ENCODE measurements around the gene COMP.

Gene COMP

DNA sequence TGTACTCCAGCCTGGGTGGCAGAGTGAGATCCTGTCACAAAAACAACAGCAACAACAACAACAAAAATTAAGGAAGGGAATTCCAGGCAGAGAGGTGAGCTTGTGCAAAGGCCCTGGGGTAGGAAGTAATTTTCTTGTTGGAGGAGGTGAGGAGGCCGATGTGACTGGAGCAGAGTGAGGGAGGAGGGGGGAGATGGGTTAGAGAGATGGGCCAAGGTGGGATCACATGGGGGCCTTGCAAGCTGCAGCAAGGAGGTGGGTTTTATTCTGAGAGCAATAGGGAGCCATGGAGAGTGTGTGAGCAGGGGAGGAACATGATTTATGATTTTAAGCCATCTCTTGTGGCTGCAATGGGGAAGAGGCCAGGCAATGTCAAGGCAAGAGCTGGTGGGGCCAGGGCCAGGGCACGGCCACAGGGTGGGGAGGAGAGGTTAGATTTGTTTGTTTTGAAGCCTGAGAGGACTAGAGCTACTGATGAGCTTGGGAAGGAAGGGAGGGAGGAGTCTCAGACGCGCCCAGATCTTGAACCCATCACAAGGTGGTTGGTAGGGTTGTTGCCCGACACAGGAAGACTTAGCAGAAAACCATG is 12.5 kb upstream of the COMP start:
- no peak for DNase-seq

DNA sequence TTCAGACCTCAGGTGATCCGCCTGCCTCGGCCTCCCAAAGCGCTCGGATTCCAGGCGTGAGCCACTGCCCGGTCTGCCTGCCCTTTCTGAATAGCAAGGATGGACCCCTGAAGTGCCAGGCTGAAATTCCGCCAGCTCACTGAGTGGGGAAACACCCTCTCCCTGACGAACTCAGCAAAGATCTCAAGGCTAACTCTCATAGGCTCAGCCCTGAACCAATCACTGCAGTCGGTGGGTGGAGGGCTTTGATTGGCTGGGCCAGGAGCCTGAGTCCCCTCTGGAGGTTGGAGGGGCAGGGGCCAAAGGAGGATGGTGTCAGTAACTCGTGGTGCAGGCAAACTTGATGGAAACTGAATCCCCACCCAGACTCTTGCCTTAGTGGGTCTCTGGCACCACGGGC is 11.2 kb upstream of the COMP start:
- DNase-seq = no peak

- DNase-seq = no peak
Observed at GRCh38 chr19:18800636-18801035, 9.5 kb upstream of the COMP start.

GRCh38 chr19:18800079-18800478 is 9.0 kb upstream of the COMP start:
- DNase-seq = no peak

DNA sequence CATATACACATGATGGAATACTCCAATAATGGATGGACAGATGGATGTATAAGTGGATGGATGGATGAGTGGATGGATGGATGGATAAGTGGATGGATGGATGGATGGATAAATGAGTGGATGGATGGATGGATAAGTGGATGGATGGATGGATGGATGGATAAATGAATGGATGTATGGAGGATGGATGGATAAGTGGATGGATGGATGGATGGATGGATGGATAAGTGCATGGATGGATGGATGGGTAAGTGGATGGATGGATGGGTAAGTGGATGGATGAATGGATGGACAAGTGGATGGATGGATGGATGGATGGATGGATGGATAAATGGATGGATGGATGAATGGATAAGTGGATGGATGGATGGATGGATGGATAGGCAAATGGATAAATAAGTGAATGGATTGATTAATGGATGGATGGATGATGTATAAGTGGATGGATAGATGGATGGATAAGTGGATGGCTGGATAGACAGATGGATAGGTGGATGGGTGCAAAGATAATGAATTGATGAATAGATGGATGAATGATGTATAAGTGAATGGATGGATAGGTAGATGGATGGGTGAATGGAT is 8.4 kb upstream of the COMP start:
- DNase-seq = no peak

GRCh38 chr19:18798384-18799352 is 7.6 kb upstream of the COMP start:
- DNase-seq = no peak

DNA sequence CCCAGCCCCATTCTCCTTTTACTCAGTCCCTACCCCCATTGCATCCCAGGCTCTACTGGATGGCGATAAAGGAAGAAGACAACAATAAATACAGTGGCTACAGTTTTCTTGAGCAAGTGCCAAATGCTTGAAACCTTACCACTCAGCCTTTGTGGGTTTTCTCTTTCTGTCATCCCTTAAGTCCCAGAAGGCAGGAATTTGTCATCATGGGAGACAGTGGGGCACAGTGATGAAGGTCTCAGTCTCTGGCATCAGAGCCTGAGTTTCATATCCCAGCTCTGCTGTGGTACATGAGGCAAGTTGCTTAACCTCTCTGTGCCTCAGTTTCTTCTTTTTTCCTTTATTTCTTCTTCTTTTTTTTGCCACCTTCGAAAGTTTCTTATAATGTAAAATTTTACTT is 5.1 kb upstream of the COMP start:
- no peak for DNase-seq

- DNase-seq = no peak
Observed at GRCh38 chr19:18795540-18795939, 4.4 kb upstream of the COMP start.

DNA sequence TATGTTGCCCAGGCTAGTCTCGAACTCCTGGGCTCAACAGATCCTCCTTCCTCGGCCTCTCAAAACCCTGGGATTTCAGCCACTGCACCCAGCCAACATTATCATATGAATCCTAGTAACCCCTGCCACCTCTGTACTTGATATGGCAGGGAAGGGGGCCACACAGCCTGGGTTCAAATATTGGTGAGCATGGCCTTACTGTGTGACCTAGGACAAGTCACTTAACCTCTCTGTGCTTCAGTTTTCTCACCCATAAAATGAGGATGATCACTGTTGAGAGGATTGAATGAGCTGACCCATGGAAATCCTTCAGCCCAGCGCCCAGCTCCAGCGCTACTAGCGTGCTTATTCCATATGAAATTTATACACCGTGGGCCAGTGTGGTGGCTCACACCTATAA is 3.6 kb upstream of the COMP start:
- DNase-seq = no peak

DNA sequence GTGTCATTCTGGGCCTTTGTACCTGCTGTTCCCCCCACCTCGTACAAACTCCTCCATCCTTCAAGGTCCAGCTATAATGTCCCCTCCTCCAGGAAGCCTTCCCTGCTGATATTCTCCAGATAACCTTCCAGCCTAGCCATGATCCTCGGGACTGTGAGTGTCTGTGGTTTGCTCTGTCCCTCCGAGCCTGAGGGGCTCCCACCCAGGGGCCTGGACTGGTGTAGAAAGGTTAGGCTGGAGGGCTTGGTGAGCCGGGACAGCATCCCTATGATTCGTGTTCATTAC is 2.9 kb upstream of the COMP start:
- no peak for DNase-seq

DNA sequence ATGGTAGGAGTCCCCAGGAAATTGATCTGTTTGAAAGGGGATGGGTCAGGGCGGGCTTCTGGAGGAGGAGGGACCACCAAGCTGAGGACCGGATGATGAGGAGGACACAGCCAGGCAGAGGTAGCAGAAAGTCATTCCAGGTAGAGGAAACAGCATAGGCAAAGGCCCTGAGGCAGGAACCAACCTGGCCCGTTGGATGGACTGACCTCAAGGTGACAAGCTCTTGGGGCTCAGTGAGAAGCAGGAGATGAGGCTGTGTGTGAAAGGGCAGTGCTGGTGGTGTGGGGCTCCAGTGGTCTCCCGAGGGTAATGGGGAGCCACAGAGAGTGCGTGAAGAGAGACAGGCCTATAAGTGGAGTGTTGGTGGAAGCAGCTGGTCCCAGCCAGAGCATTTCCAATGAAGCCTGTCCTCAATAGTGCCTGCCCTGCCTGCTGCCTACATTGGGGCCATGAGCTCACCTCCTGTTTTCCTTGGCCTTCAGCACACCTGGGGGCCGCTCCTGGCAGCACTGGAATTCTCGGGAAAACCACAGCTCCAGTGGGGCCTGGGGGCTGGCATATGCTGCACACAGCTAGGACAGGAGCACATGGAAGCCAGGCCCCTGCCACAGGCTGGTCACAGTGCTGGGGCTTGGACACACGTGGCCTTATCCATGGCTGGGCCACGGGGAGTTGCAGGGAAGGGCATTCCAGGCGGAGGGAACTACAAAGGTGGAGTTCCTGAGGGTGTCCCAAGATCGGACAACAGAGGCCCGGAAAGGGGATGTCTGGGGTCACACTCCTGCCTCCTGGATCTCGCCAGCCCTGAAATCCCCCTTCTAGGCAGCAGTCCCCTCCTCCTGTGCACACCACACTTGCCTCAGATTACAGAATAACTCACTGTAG is 2.3 kb upstream of the COMP start:
- no peak for DNase-seq

- no peak for DNase-seq
Observed at GRCh38 chr19:18792661-18793060, 1.6 kb upstream of the COMP start.

- DNase-seq = no peak
Observed at GRCh38 chr19:18791315-18791678, 192 bp upstream of the COMP start.

DNA sequence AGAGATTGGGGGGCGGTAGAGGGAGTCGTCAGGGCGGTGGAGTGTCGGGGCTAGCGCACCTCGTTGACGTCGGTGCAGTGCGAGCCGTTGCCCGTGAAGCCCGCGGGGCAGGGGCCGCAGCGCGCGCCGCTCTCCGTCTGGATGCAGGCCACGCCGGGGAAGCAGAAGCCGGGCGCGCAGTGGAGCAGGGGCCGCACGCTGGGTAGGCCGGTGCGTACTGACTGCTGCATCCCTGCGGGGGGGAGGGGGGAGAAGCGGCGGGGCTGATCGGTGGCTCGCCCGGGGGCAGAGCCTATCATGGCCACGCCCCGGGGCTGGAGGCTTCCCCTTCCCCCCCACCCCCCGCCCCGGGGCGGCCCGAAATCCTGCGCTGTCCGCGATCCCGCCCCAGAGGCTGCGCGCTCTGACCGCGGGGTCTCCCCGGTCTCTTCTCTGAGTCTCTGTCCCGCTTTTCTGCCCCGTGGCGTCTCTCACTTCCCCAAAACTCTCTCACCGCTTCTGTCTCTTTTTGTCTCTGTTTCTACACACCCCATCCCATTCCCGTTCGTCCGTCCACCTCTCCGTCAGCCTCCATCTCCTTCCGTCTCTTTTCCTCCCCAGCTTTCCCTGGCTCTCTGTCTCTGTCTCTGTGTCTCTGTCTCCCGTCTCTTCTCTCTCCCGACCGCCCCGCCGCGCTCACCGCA is 1.1 kb downstream of the COMP start:
- no peak for DNase-seq

DNA sequence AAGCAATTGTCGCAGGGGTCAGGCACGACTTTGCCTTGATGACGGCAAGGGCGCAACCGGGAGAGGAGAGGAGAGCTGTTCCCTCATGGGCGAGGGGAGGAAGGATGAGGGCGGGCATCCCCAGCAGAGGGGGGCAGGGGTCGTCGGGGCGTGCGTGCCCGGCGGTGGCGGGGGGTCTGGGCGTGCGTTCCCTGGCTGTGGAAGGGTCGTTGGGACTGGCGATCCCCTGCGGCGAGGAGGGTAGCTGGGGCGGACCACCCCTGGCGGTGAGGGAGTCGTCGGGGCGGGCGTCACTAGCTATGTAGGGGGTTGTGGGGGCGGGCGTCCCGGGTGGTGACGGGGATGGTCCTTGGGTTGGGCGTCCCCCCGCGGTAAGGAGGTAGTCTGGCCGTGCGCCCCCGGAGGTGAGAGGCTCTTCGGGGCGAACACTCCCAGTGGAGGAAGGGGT is 1.7 kb downstream of the COMP start:
- no peak for DNase-seq

GRCh38 chr19:18788529-18789421 is 2.3 kb downstream of the COMP start:
- no peak for DNase-seq

GRCh38 chr19:18785179-18786124 is 5.7 kb downstream of the COMP start:
- DNase-seq = no peak

DNA sequence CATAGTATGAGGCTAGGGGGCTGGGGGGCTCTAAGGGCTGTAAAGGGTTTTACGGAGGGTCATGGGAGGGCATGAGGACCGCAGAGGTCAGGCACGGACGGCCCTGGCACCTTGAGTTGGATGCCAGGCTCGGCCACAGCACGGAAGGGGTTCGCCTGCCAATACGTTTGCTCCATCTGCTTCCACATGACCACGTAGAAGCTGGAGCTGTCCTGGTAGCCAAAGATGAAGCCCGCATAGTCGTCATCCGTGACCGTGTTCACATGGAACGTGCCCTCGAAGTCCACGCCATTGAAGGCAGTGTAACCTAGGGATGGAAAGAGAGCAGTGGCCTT is 6.4 kb downstream of the COMP start:
- no peak for DNase-seq

- no peak for DNase-seq
Observed at GRCh38 chr19:18783958-18784785, 6.9 kb downstream of the COMP start.

All from DMS79 treated with DMSO at 0.1 percent for 48 hours (cell line).